ENCODE data around the gene NREP.

DNA sequence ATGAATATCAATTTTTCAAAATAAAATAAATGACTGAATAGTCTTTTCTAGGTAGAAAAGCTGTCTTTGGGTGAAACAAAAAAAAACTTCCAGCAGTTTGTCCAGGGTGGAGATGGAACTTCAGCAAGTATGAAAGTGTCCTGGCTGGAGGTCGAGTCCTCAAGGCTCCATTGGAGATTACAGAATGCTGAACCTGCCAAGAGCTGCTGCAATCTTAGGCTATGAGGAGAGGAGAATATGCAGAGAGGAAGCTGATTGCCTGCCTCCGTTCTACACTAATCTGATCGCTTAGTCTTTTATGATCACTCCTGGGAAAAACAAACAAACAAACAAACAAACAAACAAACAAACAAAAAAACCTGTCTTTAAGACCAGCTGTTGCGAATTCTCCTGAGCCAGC, 50.6 kb downstream of the NREP start:
- no peak for TF ChIP-seq POLR2A (IDR thresholded peaks at IDR 0.05; ENCODE audit: low read length)
- no peak for TF ChIP-seq GATA1 (IDR thresholded peaks at IDR 0.05; ENCODE audit: low read depth, low read length)

Measured in erythroblast (primary cell).